ENCODE measurements around the gene OR5AR1. TPM values are rescaled to one million over a fixed set of nuclear protein-coding genes. Genes with fewer than 3 reads are reported as not detected.
"Not testable (repeated sequence)": the region's sequence is repeated elsewhere in the genome, so short reads cannot be mapped to it uniquely, and the experiment has no call there.

Gene OR5AR1
- total RNA-seq, 4 donors from 2014 or later, result not detected

- DNase-seq, result no peak
- Histone ChIP-seq H3K27ac (no peak within 1 kb of the TSS), H3K9me3 (no peaks in the 10 kb centered on the region), H3K27me3 (no peaks in the 10 kb centered on the region), H3K4me3 (no peak within 1 kb of the TSS), H3K4me1 (no peaks in the 10 kb centered on the region), H3K36me3 (no peaks in the 10 kb centered on the region)
- TF ChIP-seq CTCF (IDR thresholded peaks at IDR 0.05), result no peak
- no peak for TF ChIP-seq POLR2A (IDR thresholded peaks at IDR 0.05)
Measured at GRCh38 chr11:56642339-56642738, 21.1 kb upstream of the OR5AR1 start, which contains the start of gene OR5AP2. Gene OR5AP2, minus strand, starts transcription at chr11:56642439. Its CDS starts 0 bp downstream, at chr11:56642439.

- no peaks in the 10 kb centered on the region for H3K27me3 ChIP-seq
- DNase-seq, result no peak
- no peak overlapping the region for H3K4me3 ChIP-seq
- TF ChIP-seq CTCF (IDR thresholded peaks at IDR 0.05) (no peak), POLR2A (IDR thresholded peaks at IDR 0.05) (no peak)
- no peaks in the 10 kb centered on the region for H3K36me3 ChIP-seq
- no peak overlapping the region for H3K27ac ChIP-seq
- no peaks in the 10 kb centered on the region for H3K9me3 ChIP-seq
- no peaks in the 10 kb centered on the region for H3K4me1 ChIP-seq
Measured at GRCh38 chr11:56659755-56660154, 3.7 kb upstream of the OR5AR1 start.

GRCh38 chr11:56670984-56671383, 7.5 kb downstream of the OR5AR1 start:
- H3K4me3 ChIP-seq, result no peak overlapping the region
- H3K9me3 ChIP-seq, result no peaks in the 10 kb centered on the region
- TF ChIP-seq POLR2A (IDR thresholded peaks at IDR 0.05) (no peak), CTCF (IDR thresholded peaks at IDR 0.05) (no peak)

GRCh38 chr11:56688554-56689100, 25.1 kb downstream of the OR5AR1 start:
- H3K36me3 ChIP-seq, result no peaks in the 10 kb centered on the region
- no peaks in the 10 kb centered on the region for H3K4me1 ChIP-seq
- no peaks in the 10 kb centered on the region for H3K9me3 ChIP-seq
- H3K4me3 ChIP-seq, result no peak overlapping the region
- H3K27me3 ChIP-seq, result no peaks in the 10 kb centered on the region
- TF ChIP-seq POLR2A (IDR thresholded peaks at IDR 0.05), result no peak
- no peak for TF ChIP-seq CTCF (IDR thresholded peaks at IDR 0.05)
- H3K27ac ChIP-seq, result no peak overlapping the region
- no peak for DNase-seq

More at GRCh38 chr11:56670984-56671383, 7.5 kb downstream of the OR5AR1 start:
- H3K27ac ChIP-seq, result no peak overlapping the region
- no peak for DNase-seq
- no peaks in the 10 kb centered on the region for H3K4me1 ChIP-seq
- no peaks in the 10 kb centered on the region for H3K27me3 ChIP-seq
- H3K36me3 ChIP-seq, result no peaks in the 10 kb centered on the region

- not testable (repeated sequence) for H3K4me3 ChIP-seq, H3K36me3 ChIP-seq, H3K9me3 ChIP-seq, H3K4me1 ChIP-seq, DNase-seq, H3K27me3 ChIP-seq, H3K27ac ChIP-seq
Measured at GRCh38 chr11:56691179-56691578, 27.7 kb downstream of the OR5AR1 start.

GRCh38 chr11:56693428-56693827, 29.9 kb downstream of the OR5AR1 start:
- no peak for DNase-seq
- TF ChIP-seq CTCF (IDR thresholded peaks at IDR 0.05), result no peak
- no peak for TF ChIP-seq POLR2A (IDR thresholded peaks at IDR 0.05)
- no peaks in the 10 kb centered on the region for H3K27me3 ChIP-seq
- no peaks in the 10 kb centered on the region for H3K36me3 ChIP-seq
- no peaks in the 10 kb centered on the region for H3K9me3 ChIP-seq
- no peaks in the 10 kb centered on the region for H3K4me1 ChIP-seq
- H3K27ac ChIP-seq, result no peak overlapping the region
- no peak overlapping the region for H3K4me3 ChIP-seq

Measured in Peyer's patch (tissue), 4 donors.